Measurements from ENCODE around the gene LOC101059915.

Gene LOC101059915

DNA sequence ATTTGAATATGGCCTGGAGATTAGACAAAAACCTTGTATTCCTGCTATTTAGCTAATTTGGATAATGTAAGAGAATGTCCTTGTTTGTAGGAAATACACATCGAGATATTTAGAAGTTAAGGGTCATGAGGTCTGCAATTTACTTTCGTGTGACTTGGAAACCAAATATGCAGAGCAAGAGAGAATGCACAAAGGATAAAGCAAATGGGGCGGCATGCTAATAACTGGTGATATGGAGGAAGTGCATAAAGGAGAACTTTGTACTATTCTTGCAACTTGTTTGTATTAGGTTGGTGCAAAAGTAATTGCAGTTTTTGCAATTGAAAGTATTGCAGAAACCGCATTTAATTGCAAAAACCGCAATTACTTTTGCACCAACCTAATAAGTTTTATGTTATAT is 41.9 kb upstream of the LOC101059915 start:
- Histone ChIP-seq H3K9me3 (replicated peaks in 1 of 2; ENCODE audit: control insufficient read depth in 1 of 2, insufficient read depth in 1 of 2, low read length in 2 of 2) (no peaks in the 10 kb centered on the region), H3K36me3 (replicated peaks in 1 of 2; ENCODE audit: control insufficient read depth in 1 of 2, insufficient read depth in 2 of 2, low read length in 2 of 2) (no peaks in the 10 kb centered on the region), H3K79me2 (ENCODE audit: insufficient read depth, low read length) (no peaks in the 10 kb centered on the region), H3K4me1 (ENCODE audit: control insufficient read depth in 1 of 2, insufficient read depth in 2 of 2, low read length in 2 of 2) (peaks cover 4 to 8% of the 10 kb centered on the region in 2 donors), H3K27ac (ENCODE audit: low read depth in 1 of 2, low read length in 2 of 2) (no peak overlapping the region), H3K27me3 (ENCODE audit: control insufficient read depth in 2 of 2, insufficient read depth in 2 of 2, low read length in 2 of 2) (no peaks in the 10 kb centered on the region), H3K4me3 (replicated peaks in 1 of 3; ENCODE audit: low read depth in 2 of 3, low read length in 3 of 3) (no peak overlapping the region), H2AFZ (ENCODE audit: insufficient read depth, low read depth, low read length, poor library complexity, severe bottlenecking) (no peak overlapping the region), H3K9ac (ENCODE audit: insufficient read depth, low read length, poor library complexity, severe bottlenecking) (no peak overlapping the region), H4K20me1 (ENCODE audit: insufficient read depth, low read length) (no peaks in the 10 kb centered on the region), H3K4me2 (replicated peaks; ENCODE audit: extremely low read depth, low read length, poor library complexity, severe bottlenecking) (no peak overlapping the region)
- Mint-ChIP-seq H3K4me1 (peaks cover 9% of the 10 kb centered on the region), H3K9me3 (no peaks in the 10 kb centered on the region), H3K36me3 (no peaks in the 10 kb centered on the region), H3K27me3 (ENCODE audit: low read depth in 3 of 3) (peaks cover 2 to 7% (median 3%) of the 10 kb centered on the region in 3 donors), H3K4me3 (no peak overlapping the region), H3K27ac (no peak overlapping the region)
- intact Hi-C loops (cut with micrococcal nuclease), result no loop called here
- TF ChIP-seq, protein P1, sequence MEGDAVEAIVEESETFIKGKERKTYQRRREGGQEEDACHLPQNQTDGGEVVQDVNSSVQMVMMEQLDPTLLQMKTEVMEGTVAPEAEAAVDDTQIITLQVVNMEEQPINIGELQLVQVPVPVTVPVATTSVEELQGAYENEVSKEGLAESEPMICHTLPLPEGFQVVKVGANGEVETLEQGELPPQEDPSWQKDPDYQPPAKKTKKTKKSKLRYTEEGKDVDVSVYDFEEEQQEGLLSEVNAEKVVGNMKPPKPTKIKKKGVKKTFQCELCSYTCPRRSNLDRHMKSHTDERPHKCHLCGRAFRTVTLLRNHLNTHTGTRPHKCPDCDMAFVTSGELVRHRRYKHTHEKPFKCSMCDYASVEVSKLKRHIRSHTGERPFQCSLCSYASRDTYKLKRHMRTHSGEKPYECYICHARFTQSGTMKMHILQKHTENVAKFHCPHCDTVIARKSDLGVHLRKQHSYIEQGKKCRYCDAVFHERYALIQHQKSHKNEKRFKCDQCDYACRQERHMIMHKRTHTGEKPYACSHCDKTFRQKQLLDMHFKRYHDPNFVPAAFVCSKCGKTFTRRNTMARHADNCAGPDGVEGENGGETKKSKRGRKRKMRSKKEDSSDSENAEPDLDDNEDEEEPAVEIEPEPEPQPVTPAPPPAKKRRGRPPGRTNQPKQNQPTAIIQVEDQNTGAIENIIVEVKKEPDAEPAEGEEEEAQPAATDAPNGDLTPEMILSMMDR (IDR thresholded peaks at IDR 0.05), result no peak
- WGBS (ENCODE audit: insufficient coverage), result 85% methylated on average over 3 of the region's 5 CpGs
- no peak for DNase-seq

DNA sequence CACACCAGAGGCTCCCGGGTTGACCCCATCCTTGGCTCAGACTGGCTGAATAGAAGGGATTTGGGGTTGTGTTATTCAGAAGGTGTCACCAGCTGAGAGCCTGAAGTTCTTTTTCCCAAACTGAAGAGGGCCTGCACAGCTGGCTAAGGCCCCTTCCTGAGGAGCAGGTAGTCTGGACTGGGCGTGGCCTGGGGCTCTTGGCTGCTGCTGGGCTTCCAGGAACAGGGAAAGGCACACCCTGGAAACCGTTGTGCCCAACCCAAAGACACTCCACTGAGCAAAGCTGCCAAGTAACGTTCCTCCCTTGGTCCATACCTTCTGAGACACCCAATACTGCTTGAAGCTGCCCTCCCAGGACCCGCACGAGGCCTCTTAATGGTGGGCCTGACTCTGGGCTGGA is 40.8 kb upstream of the LOC101059915 start:
- H3K27ac Mint-ChIP-seq, result no peak overlapping the region

More for the DNA sequence above, 40.8 kb upstream of the LOC101059915 start:
- H3K4me1 Mint-ChIP-seq, result peaks cover 9% of the 10 kb centered on the region
- Histone ChIP-seq H3K27me3 (ENCODE audit: control insufficient read depth in 2 of 2, insufficient read depth in 2 of 2, low read length in 2 of 2) (no peaks in the 10 kb centered on the region), H3K79me2 (ENCODE audit: insufficient read depth, low read length) (no peaks in the 10 kb centered on the region), H2AFZ (ENCODE audit: insufficient read depth, low read depth, low read length, poor library complexity, severe bottlenecking) (no peak overlapping the region), H3K4me3 (replicated peaks in 1 of 3; ENCODE audit: low read depth in 2 of 3, low read length in 3 of 3) (no peak overlapping the region), H3K9me3 (replicated peaks in 1 of 2; ENCODE audit: control insufficient read depth in 1 of 2, insufficient read depth in 1 of 2, low read length in 2 of 2) (no peaks in the 10 kb centered on the region), H3K9ac (ENCODE audit: insufficient read depth, low read length, poor library complexity, severe bottlenecking) (no peak overlapping the region), H4K20me1 (ENCODE audit: insufficient read depth, low read length) (no peaks in the 10 kb centered on the region), H3K36me3 (replicated peaks in 1 of 2; ENCODE audit: control insufficient read depth in 1 of 2, insufficient read depth in 2 of 2, low read length in 2 of 2) (no peaks in the 10 kb centered on the region), H3K27ac (ENCODE audit: low read depth in 1 of 2, low read length in 2 of 2) (no peak overlapping the region), H3K4me1 (ENCODE audit: control insufficient read depth in 1 of 2, insufficient read depth in 2 of 2, low read length in 2 of 2) (peaks cover 4 to 8% of the 10 kb centered on the region in 2 donors), H3K4me2 (replicated peaks; ENCODE audit: extremely low read depth, low read length, poor library complexity, severe bottlenecking) (no peak overlapping the region)
- 96% methylated on average over 3 of the region's 6 CpGs for WGBS (ENCODE audit: insufficient coverage)
- peaks cover 2 to 7% (median 3%) of the 10 kb centered on the region in 3 donors for H3K27me3 Mint-ChIP-seq (ENCODE audit: low read depth in 3 of 3)
- no peak for DNase-seq
- TF ChIP-seq, protein P1 (IDR thresholded peaks at IDR 0.05), result no peak
- H3K4me3 Mint-ChIP-seq, result no peak overlapping the region
- H3K9me3 Mint-ChIP-seq, result no peaks in the 10 kb centered on the region
- intact Hi-C loops (cut with micrococcal nuclease), result no loop called here
- H3K36me3 Mint-ChIP-seq, result no peaks in the 10 kb centered on the region
